A172 (cell line): Measurements from ENCODE around the gene TP73. TPM values are rescaled to one million over a fixed set of nuclear protein-coding genes. Genes with fewer than 3 reads are reported as not detected.

Source experiments
- DNase-seq: peaks from one replicate; pipeline ENCODE4 v3.0.0-alpha.2; 2015; ENCODE audit warnings: low spot score
- total RNA-seq: library from RNA; depleted of rRNA; stranded (reverse); fragments of >200 nt; shearing (Covaris generic); gene quantifications from 2 replicates; pipeline ENCODE4 v1.2.3, GENCODE V29; 2014; rRNA removed

TP73 gene
- 1.7 and 4.7 TPM in 2 replicates for total RNA-seq

DNA sequence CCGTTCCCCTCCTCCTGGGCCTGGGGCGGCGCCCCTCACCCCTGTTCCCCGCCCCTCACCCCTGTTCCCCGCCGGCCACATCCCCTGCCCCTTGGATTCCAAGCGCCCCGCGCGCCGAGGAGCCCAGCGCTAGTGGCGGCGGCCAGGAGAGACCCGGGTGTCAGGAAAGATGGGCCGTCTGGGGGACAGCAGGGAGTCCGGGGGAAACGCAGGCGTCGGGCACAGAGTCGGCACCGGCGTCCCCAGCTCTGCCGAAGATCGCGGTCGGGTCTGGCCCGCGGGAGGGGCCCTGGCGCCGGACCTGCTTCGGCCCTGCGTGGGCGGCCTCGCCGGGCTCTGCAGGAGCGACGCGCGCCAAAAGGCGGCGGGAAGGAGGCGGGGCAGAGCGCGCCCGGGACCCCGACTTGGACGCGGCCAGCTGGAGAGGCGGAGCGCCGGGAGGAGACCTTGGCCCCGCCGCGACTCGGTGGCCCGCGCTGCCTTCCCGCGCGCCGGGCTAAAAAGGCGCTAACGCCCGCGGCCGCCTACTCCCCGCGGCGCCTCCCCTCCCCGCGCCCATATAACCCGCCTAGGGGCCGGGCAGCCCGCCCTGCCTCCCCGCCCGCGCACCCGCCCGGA is at the start of gene TP73:
TSS of gene TP73 (plus strand) at position 587 of the 618 bp plus-strand sequence. CDS start 29,850 bp downstream, outside the sequence.
- no peak for DNase-seq

DNA sequence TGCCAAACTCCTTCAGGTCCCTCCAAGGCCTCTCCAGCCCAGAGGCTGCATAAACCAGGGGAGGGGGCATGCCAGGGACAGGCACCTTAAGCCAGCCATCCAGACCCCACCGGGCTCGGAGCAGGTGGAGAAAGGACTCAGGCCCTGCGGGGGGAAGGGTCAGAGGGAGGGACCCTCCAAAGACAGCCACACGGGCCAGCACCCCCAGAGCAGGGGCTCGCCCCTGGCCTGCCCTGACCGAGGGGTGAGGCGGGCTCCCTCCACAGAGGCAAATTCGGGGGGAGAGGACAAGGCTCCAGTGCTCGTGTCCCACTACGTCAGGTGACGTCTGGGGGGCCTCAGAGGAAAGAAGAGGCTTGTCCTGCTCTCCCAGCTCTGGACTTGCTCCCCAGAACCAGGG is 49.2 kb upstream of the TP73 start:
- no peak for DNase-seq

DNA sequence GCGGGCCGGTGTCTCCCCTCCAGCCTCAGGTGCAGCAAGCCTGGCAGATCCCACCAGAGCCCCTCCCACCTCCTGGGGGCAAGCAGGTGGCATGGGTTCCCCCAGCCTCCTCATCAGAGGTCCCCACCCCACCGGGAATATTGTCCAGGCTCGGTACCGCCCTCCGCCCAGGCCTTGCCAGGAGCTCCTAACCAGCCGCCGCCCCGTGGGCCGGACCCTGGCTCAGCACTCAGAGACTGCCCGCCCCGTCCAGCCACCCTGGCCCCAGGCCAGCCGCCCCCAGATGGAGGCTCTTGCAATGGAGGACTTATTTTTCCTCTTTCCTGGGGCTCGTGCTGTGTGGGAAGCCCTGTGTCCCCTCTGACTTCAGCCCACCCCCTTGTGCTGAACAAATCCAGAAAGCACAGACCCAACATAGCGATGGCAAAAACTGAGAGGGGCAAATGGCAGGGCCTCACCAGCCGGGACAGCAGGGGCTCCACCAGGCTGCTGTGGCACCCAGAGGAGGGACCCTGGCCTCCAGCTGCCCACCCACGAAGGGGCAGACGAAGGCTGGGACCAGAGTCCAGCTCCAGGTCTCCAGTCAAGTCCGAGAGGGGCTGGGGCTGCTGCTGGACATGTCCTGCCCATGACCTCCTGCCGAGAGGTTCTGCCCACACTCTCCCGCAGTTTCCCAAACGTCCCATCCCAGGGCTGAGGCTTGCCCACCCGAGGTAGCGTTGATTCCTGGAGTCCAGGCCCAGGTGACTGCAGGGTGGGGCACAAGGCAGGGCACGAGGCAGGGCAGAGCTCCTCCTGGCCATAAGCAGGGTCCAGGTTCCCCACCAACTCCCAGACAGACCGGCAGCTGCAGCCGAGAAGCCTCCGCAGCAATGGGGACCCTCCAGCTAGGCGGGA is 48.5 kb upstream of the TP73 start:
- no peak for DNase-seq

DNA sequence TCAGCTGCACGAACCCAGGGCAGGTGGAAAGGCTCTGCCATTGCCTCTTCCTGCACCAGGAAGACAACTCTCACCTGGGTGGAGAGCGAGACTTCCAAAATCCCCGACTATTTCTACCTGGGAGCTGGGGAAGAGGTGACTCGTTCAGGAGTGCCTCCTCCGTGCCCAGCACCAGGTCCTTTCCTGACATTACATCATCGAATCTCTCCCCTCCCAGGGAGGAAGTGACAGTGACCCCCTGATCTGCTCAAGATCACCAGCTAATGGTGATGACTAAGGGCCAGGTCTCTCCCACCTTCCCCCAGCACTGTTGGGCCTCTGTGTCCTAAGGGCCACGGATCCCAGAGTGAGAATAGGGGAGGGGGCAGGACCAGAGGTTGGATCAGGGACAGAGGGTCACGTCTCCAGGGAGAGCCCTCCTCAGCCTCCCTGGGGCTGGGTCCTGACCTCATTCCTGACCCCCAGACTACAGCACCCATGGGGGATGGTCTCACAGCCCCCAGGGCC is 47.8 kb upstream of the TP73 start:
- peak; percentile 37 for DNase-seq

DNA sequence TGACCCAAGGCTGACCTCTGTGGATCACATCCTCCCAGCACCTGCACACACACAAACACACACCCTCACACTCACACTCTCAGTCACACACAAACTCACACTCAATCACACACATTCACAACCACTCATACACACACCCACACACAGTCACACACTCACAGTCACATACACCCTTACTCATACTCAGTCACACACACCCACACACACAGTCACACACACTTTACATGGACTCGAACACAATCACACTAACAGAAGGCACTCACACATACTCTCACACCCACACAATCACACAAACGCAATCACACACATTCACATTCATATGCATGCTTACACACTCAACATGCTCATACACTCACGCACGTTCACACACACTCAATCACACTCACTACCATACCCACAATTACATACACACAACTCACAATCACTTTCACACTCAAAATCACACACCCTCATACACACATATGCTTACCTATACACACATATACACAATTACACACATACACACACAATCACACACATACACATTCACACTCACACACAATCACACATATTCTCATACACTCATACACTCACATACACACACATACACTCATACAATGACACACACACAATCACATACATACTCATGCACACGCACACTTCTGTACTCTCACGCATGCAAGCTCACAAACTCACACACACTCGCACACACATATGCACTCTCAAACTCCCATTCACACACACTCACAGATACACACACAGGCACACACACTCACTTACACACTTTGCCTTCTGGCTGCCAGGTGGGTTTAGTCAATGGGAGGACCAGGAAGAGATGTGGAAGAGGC is 47.1 kb upstream of the TP73 start:
- no peak for DNase-seq

DNA sequence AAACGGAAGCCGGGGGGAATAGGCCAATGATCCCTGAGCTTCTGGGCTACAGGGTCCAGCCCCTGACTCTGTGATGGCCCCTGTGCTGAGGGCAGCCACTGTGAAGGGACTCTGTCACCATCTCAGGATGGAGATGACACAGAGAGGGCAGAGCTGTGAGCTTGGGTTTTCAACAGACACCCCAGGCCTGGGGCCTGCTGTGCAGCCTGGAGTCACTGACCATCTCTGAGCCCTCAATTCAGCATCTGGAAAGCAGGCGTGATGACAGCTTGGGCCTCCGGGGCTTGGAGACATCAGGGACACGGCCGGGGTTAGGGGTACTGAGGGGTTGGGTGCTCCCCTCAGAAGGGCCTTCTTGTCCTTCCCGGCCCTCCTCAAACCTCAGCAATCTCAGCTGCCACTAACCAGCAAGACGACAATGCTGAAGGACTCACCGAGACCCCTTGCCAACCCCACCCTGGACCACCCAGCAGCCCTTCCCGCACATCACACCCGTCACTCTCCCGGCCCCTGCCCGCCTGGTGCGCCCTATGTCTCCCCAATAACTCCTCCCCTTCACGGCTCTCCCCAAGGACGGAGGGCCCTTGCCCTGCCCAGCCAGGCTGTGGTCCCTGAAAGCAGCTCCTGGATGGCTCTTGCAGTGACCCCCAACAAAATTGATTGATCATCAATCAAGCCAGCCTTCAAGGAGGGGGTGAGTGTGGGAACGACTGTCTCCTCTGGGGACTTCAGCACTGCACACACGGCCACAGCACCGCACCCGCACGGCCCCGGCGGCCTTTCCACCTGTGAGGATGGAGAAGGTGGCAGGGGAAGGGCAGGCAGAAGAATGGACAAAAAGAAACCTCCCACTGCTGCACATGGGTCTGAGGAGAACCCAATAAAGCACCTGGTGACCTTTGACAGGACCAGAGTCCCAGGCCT is 45.3 kb upstream of the TP73 start:
- DNase-seq: no peak

DNA sequence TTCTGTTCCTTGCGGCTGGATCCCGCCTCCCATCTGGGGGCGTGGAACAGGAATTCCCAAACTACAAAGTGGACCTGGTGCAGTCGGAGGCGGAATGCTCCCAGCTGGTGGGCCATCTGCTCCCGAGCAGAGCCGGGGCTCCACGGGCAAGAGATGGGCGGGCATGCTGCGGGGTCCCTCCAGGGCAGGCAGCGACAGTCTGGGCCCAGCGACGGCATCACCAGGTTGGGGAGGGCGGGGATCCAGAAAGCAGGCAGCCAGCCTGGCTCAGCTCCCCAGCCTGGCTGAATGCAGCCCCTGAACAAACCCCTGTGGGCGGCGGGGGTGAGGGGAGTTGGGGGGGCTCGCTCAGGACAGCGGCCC is 44.6 kb upstream of the TP73 start:
- DNase-seq: no peak

DNA sequence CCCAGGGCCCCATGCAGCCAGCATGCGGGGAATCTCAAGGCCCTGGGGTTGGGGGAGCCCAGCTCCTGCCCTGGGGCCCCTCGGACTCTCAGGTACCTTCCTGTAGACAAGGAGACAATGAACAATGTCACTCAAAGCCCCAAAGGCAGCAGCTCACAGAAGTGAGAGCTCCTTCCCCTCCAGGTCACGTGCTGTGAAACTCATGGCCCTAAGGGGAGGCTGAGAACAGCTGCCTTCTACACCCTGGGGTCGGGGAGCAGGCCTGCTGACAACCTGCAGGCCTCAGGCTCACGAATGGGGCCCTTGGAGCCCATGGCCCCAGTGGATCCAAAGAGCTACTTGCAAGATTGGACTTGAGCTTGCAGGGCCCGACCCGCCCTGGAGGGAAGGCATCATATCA is 44.2 kb upstream of the TP73 start:
- DNase-seq: no peak

DNA sequence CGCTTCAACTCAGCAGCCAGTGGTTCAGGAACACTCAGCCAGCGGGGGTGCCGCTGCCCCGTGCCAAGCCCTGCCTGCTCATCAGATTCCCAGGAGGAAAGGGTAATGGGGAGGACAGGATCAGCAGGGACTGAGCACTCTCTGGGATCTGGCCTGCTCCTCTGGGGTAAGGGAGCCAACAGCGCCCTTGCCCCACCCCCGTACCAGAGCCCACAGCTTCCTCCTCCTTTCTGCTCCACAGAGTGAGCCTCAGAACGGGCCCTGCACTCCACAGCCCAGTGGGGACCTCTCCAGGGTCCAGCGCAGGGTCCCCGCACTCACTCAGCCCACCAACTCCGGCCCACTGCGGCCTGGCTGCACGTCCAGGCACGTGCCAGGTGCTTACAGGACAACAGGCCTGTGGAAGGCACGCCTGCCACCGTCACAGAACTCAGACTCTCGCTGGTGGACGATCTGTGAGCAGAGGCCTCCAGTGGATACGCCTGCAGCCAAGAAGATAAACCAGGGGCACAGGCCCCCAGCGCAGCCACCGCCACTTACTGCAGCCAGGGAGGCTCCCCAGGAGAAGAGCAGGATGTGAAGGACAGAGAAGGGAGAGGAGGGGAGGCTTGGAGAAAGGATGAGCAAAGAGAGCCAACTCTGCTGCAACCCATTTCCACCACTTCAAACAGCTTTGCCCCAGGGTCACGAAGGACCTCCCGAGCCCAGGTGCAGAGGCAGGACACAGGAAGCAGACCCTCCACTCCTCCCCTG is 43.1 kb upstream of the TP73 start:
- DNase-seq: no peak

DNA sequence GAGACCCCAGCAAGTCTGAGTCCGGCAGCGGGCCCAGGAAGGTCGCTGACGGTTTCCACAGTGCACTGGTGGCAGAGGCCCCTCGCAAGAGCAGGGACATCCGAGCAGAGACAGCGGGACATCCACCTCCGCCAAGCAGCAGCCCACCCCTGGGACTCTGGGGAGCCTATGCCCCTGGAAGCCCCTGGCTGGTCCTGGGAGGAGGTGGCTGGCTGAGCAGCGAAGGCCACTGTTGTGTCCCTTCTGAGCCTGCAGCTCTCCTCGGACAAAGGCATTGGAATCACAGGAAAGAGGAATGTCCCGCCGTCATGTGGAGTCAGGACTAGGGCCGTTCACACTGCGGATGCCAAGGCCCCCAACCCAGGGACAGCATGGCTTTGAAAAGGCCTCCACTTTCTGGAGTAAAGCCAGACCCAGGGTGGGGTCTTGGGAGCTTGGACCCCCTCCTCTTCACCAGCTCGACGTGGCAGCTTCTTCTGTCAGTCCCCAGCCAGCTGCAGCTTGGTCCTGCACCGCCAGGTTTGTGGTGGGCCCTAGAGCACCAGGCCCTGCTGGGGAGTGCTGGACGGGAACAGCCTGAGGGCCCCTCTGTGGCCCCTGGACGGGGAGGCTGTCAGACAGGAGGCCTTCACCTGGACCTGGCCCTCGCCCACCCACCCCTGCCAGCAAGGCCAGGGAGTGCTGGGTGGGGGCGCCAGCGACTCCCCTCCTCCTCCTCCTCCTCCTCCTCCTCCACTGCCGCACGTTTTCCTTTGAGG is 42.4 kb upstream of the TP73 start:
- no peak for DNase-seq

DNA sequence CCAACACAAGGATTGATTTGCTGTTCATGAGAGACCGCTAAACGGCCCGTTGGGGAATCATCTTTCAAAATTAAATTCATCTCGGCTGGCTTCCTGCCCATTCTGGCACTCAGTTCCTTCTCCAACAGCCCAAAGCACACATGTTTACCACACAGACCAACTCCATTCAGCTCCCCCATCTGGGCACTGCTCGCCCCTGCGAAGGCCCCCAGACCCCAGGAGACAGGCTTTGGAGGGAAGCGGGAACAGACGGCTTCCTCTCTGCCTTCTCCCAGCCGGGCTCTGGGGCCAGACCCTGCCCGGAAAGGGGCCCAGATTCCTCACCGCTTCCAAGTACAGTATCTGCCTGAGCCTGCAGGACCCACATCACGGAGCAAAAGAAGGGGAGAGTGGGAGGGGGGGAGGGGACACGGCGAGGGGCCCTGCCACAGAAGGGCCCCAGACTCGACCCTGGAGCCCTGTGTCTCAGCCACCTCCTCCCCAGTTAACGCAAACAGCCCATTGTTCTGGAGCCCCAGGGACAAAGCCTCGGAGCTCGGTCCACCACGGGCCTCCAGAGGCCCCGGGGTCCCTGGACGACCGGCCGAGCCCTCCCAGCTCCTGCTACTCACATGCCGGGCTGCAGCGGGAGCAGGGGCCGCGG is 41.7 kb upstream of the TP73 start:
- DNase-seq: no peak

DNA sequence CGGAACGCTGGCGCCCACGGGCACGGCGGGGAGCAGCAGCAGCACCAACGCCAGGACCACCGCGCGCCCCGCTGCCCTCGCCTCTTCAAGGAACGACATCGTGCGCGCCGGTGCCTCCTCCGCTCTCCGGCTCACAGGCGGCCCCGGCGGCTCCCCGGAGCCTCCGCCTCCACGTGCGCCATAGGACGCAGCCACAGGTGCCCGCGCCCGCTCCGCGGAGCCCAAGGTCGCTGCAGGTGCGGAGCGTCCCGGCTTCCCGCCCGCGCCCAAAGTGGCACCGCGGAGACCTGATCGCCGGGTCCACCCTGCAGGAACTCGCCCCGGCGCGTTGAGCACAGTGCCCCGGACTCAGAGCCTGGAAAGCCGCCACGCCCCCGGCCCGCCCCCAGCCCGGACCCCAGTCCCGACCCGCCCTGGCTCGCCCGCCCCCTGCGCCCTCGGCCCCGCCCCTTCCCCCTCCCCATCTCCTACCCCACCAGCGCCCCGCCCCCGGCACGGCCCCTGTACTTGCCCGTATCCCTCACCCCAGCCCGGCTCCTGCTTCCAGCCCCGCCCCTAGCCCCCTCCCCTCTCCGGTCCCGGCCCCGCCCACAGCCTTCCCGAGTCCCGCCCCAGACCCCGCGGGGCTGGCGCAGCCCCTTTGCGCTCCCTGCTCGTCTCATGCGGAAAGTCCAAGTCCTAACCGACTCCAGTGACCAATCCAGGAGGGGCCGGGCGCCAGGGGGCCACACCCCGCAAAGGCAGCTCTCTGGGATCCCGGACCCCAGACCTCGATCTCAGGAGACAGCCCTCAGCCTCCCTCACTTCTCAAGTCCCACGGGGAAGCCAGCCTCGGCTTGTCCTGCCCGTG is 40.9 kb upstream of the TP73 start, which contains the start of gene MEGF6:
TSS of gene MEGF6 (minus strand) at position 339 of the 850 bp plus-strand sequence. CDS start at position 99, 240 bp downstream.
- DNase-seq: no peak

DNA sequence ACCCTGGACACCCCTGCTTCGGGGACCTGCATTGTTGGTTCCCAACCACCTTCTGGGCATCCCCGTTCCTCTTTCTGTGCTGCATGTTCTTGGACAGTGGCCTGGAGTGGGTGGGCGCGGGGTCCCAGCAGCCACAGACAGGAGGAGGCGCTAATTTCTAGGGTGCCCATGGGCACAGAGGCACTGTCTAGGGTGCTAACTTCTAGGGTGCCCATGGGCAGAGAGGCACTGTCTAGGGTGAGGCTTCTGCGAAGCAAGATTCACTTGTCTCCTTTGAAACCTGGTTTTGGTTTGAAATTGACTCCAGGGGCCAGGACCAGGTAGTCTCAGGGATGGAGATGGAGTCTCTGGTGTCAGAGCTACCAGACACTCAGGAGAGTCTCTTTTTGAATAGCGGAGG is 40.2 kb upstream of the TP73 start:
- DNase-seq: no peak

DNA sequence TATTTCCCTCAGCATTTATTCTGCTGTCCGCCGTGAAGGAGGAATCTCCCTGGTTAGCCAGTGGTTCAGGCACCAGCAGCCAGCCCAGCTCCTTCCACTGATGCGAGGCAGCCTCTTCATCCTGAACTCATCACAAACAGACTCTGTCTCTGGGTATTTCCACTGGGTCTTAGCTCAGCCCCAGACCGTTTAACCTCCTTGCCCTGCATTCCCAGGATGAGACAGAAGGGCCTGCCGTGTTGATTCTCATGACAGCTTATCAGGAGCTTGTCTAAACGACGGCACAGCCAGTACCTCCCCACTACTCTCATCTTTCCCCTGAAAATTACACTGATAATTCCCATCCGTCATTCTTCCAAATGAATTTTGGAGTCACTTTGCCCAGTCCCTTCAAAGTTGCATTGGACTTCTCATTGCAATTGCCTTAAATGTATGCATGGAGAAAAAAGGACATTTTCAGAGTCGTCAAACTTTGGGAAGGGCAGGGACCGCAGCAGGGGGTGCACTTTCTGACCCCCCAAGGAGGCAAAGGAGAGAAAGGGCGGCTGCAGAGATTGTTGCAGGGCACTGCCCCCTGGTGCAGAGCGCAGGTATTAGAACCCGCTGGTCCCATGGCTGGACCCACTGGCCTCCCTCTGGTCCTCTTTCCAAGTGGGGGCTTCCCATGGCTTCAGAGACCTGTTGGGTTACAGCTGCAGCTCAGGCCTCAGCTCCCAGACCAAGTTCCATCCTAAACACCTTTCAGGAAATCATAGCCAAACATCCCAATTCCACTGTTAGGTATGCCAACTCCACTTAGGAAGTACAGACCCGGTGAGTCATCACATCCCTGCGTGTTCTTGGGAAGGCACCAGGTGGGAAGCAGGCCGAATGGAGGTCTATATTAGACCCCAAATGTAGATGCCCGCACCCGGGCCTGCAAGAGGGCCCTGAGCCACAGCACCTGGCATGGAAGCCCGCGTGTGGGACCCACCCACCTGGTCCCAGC is 37.3 kb upstream of the TP73 start:
- no peak for DNase-seq

DNA sequence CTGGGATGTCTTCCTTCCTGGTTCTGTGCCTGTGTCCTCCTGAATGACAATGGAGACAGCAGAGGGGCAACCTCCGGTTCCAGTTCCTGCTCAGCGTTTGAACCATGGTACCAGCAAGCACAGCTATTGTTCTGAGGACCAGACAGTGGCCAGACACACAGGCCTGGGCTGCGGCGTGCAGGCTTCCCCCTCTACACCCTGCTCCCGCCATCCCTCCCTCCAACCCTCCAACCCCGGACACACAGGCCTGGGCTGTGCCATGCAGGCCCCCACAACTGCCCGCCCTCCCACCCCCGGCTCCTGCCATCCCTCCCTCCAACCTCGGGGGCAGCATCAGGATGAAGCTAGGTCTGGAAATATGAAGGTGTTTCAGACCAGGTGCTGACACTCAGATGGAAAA is 35.5 kb upstream of the TP73 start:
- DNase-seq: no peak

DNA sequence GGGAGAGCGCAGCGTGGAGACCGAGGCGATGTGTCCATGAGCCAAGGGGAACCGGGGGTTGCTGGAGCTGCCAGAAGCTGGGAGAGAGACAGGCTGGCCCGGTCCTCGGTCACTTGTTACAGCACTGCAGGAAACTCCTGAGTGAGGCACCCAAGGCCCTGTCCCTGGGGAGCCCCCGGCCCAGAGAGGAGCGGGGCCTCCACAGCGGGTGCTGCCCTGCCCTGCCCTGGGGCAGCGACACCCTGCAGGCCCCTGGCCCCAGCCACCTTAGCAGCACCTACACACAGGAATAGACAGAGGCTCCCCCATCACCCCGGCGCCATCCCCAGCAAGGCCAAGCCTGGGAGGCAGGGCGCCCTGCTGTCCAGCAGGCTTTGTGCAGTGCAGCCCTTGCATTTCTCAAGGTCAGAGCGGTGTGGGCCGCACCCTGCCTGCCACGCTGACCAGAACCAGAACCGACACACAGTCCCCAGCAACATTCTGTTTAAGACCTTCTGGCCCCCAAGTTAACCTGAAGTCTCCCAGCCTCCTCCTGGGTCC is 34.4 kb upstream of the TP73 start:
- no peak for DNase-seq

DNA sequence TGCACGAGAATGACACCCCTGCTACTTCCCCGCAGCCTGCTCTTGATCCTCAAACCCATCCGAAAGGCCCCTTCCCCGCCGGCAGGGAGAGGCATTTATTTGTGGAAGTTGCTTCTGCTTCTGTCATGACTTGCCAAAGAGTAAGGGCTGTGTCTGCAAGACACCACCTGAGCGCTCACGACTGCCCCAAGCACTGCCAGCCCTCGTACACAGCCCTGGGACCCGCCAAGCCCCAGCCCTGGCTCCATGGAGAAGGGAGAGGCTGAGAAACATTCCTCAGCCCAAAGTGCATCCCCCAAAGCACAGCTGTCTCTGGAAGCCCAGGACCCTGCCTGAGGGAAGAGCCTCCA is 33.8 kb upstream of the TP73 start:
- DNase-seq: no peak
